Erythroblast (primary cell): ENCODE results near the gene MIB2.
"Not testable (repeated sequence)": the region's sequence is repeated elsewhere in the genome, so short reads cannot be mapped to it uniquely, and the experiment has no call there.

Experiments
- GATA1 ChIP-seq: IDR thresholded peaks from 2 replicates; pipeline ENCODE4 v1.6.1; 2011; ENCODE audit warnings: low read depth, mild to moderate bottlenecking, control low read depth, low read length, moderate library complexity
- POLR2A ChIP-seq: IDR thresholded peaks from 2 replicates; pipeline ENCODE4 v1.6.1; 2011; ENCODE audit warnings: mild to moderate bottlenecking, low read length

- TF ChIP-seq POLR2A, GATA1: not testable (repeated sequence)
Observed at GRCh38 chr1:1676087-1676486, 60.8 kb downstream of the MIB2 start.
